Measurements from ENCODE around the gene FAF2. TPM values are rescaled to one million over a fixed set of nuclear protein-coding genes. Genes with fewer than 3 reads are reported as not detected.

FAF2 gene
- total and polyA plus RNA-seq, 11 donors, result 6.6 to 20.8 (median 13.6) TPM

DNA sequence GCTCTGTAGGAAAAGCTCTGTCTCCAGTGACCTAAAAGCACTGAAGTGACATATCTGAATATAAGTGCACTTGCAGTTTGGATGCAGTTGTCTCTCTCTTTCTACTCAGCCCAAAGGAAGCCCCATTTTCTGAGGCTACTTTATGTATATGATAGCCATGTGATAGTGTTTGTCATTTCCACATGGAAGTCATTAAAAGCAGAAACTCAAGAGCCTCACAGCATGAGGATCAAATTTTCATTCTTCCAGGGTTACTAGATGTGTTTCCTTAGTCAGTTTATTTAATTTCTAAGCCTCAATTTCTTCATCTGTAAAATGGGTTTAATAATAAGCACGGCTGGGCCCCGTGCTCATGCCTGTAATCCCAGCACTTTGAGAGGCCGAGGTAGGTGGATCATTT, 52.3 kb downstream of the FAF2 start:
- no peaks in the 10 kb centered on the region for H3K9me3 ChIP-seq
- H3K27me3 ChIP-seq, result no peaks in the 10 kb centered on the region
- H3K36me3 ChIP-seq, result peaks cover 0 to 100% (median 98%) of the 10 kb centered on the region in 9 donors
- 95 to 99% (median 96%) methylated on average over 3 of the region's 3 CpGs for WGBS, 4 donors
- intact Hi-C loops (cut with DNase I), result no loop called here
- TF ChIP-seq, protein P1, sequence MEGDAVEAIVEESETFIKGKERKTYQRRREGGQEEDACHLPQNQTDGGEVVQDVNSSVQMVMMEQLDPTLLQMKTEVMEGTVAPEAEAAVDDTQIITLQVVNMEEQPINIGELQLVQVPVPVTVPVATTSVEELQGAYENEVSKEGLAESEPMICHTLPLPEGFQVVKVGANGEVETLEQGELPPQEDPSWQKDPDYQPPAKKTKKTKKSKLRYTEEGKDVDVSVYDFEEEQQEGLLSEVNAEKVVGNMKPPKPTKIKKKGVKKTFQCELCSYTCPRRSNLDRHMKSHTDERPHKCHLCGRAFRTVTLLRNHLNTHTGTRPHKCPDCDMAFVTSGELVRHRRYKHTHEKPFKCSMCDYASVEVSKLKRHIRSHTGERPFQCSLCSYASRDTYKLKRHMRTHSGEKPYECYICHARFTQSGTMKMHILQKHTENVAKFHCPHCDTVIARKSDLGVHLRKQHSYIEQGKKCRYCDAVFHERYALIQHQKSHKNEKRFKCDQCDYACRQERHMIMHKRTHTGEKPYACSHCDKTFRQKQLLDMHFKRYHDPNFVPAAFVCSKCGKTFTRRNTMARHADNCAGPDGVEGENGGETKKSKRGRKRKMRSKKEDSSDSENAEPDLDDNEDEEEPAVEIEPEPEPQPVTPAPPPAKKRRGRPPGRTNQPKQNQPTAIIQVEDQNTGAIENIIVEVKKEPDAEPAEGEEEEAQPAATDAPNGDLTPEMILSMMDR (IDR thresholded peaks at IDR 0.05), result no peak
- no peak for DNase-seq
- ATAC-seq, result no peak
- no peak overlapping the region for H3K27ac ChIP-seq
- H3K4me1 ChIP-seq, result no peaks in the 10 kb centered on the region
- no peak overlapping the region for H3K4me3 ChIP-seq

DNA sequence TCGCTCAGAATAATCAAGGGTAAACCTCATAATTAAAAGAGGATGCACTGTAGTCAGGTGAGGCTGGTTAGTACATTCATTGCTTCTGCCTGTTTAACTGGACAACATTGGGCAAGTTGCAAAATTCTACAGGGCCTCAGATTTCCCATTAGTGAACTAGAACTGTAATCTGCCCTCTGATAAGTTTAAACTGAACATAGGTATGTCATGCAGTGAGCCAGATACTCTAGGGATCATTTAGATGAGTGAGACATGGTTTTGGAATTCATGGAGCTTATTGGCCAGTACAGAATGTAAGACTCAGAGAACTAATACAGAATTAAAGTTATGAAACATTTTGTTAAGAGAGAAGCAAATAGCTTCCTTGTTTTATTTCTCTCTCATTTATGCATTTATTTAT, 53.1 kb downstream of the FAF2 start:
- Histone ChIP-seq H3K27ac (no peak overlapping the region), H3K36me3 (peaks cover 0 to 100% (median 97%) of the 10 kb centered on the region in 9 donors), H3K9me3 (no peaks in the 10 kb centered on the region), H3K27me3 (no peaks in the 10 kb centered on the region), H3K4me1 (no peaks in the 10 kb centered on the region), H3K4me3 (no peak overlapping the region)
- no peak for DNase-seq
- intact Hi-C loops (cut with DNase I), result no loop called here
- ATAC-seq, result no peak
- WGBS, 4 donors, result 97 to 100% (median 99%) methylated on average over 1 of the region's 1 CpG
- TF ChIP-seq POLR2A (IDR thresholded peaks at IDR 0.05), result no peak
- TF ChIP-seq, protein P1 (IDR thresholded peaks at IDR 0.05), result no peak

DNA sequence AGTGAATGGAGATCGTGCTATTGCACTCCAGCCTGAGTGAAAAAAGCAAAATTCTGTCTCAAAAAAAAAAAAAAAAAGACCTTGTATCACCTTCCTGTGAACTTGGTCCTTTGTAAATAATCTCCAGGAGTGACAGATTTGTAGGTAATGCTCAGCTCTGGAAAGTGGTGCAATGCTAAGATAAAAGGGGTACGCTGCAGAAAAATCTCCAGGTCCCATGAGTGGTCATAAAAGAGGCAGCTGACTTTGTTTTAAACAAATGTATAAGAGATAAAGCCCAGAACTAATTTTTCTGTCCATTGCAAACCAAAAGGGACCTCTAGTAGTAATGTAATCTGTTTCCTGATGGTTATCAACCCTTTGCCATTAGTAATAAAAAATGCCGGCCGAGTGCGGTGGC, 55.3 kb downstream of the FAF2 start:
- 88 to 96% (median 92%) methylated on average over 5 of the region's 5 CpGs for WGBS, 4 donors
- H3K4me3 ChIP-seq, result no peak overlapping the region
- DNase-seq (no peak), ATAC-seq (no peak)
- intact Hi-C loops (cut with DNase I), result no loop called here
- H3K27me3 ChIP-seq, result no peaks in the 10 kb centered on the region
- peaks cover 0 to 100% (median 97%) of the 10 kb centered on the region in 9 donors for H3K36me3 ChIP-seq
- H3K27ac ChIP-seq, result no peak overlapping the region
- H3K9me3 ChIP-seq, result no peaks in the 10 kb centered on the region
- TF ChIP-seq, protein P1 (IDR thresholded peaks at IDR 0.05), result no peak
- TF ChIP-seq POLR2A (IDR thresholded peaks at IDR 0.05), result no peak
- H3K4me1 ChIP-seq, result no peaks in the 10 kb centered on the region

DNA sequence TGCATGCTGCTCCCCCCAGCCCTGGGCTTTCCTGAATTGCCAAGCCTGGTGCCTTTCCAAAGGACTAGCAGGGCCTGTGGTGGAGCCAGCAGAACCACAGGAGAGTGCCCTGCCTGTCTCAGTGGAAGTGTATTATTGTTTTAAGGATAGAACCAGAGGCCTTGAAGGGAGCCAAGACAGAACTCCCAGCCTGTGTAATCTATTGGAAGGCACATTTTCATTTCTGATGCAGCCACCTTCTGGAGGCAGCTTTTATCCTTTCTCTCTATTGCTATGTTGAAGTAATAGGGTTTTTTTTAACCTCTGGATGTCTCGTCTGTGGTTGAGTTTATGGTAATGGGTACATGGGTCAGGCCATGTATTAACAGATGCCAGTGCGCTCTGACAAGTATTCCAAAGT, 59.7 kb downstream of the FAF2 start:
- DNase-seq, result no peak
- H3K4me1 ChIP-seq, result no peaks in the 10 kb centered on the region
- TF ChIP-seq, protein P1 (IDR thresholded peaks at IDR 0.05), result no peak
- TF ChIP-seq POLR2A (IDR thresholded peaks at IDR 0.05), result no peak
- H3K27me3 ChIP-seq, result no peaks in the 10 kb centered on the region
- 84 to 93% (median 88%) methylated on average over 2 of the region's 2 CpGs for whole genome bisulfite sequencing, 4 donors
- H3K4me3 ChIP-seq, result no peak overlapping the region
- no peaks in the 10 kb centered on the region for H3K9me3 ChIP-seq
- ATAC-seq, result no peak
- peaks cover 0 to 75% (median 66%) of the 10 kb centered on the region in 9 donors for H3K36me3 ChIP-seq
- no peak overlapping the region for H3K27ac ChIP-seq
- intact Hi-C loops (cut with DNase I), result no loop called here
